Esophagus squamous epithelium (tissue), 5 donors: ENCODE data around the gene TOMT. TPM values are rescaled to one million over a fixed set of nuclear protein-coding genes. Genes with fewer than 3 reads are reported as not detected.
A peak's percentile ranks its signal among the peaks of the same experiment; 100 is the strongest.

ENCODE experiments used
- DNase-seq: peaks from one replicate; lab custom pipeline; 2025; lab: John Stamatoyannopoulos, UW
- H3K27ac ChIP-seq, 4 donors: fragments of 200-600 bp; sonication (generic); one replicate each; pipeline ENCODE4 v1.5.1; 2016 to 2019; ENCODE audit warnings: mild to moderate bottlenecking in 1 of 4
- H3K27me3 ChIP-seq, 4 donors: fragments of 200-600 bp; sonication (generic); 1 replicate in 3 of 4; 2 replicates in 1 of 4; pipeline versions ENCODE4 v1.5.1 to v1.6.0; 2017 to 2021; ENCODE audit warnings: antibody characterized with exemption in 1 of 4
- H3K36me3 ChIP-seq, 3 donors: fragments of 200-600 bp; sonication (generic); one replicate each; pipeline ENCODE4 v1.5.1; 2016 to 2019
- H3K4me1 ChIP-seq, 3 donors: fragments of 200-600 bp; sonication (generic); one replicate each; pipeline ENCODE4 v1.5.1; 2017 to 2019
- H3K4me3 ChIP-seq, 4 donors: fragments of 200-600 bp; sonication (generic); 1 replicate in 3 of 4; 2 replicates in 1 of 4; pipeline ENCODE4 v1.5.1; 2016 to 2019; ENCODE audit warnings: mild to moderate bottlenecking in 2 of 4, moderate library complexity in 1 of 4
- H3K9me3 ChIP-seq, 3 donors: fragments of 200-600 bp; sonication (generic); one replicate each; pipeline ENCODE4 v1.5.1; 2016 to 2019
- POLR2A ChIP-seq, 4 donors: fragments of 450-650 bp; IDR thresholded peaks; one replicate each; pipeline ENCODE4 v1.6.1; 2017; ENCODE audit warnings: antibody characterized with exemption in 4 of 4, mild to moderate bottlenecking in 4 of 4, moderate library complexity in 3 of 4
- WGBS, 2 donors: methylation state at CpG; one replicate each; pipeline ENCODE4 v1.1.5; 2018; 5-methylcytosine and 5-hydroxymethylcytosine counted together
- intact Hi-C: fragments of 100-400 bp; cut with DNase I; formaldehyde crosslinking; loops from one replicate; pipeline ENCODE4 v1.15.0; 2022
- total RNA-seq, 4 donors: library from RNA; depleted of rRNA; stranded (reverse); fragments of >200 nt; gene quantifications; one replicate each; pipeline ENCODE4 v1.1.0, GENCODE V29; 2016
- TF ChIP-seq, protein P1 (sequence below), 6 experiments: fragments of 450-650 bp in 4 of 6; fragments of 200-600 bp in 2 of 6; sonication (generic) in 2 of 6; IDR thresholded peaks; one replicate each; pipeline ENCODE4 v1.5.1; 2016 to 2019; ENCODE audit warnings: antibody characterized with exemption in 6 of 6, mild to moderate bottlenecking in 4 of 6, moderate library complexity in 4 of 6
- donor health status: DM: yes; HTN: yes; CAD: no.

Gene TOMT
- total RNA-seq, 4 donors from 2014 or later: not detected

GRCh38 chr11:72112143-72112977 is 6.6 kb downstream of the TOMT start, which contains the start of gene ANAPC15:
Gene ANAPC15, minus strand, starts transcription at chr11:72112695. Its CDS starts 1,419 bp downstream, at chr11:72111276.
- no peaks in the 10 kb centered on the region for H3K9me3 ChIP-seq
- peak in 3 of 4 donors; percentile 88 to 98 (median 95) for TF ChIP-seq POLR2A (IDR thresholded peaks at IDR 0.05)
- TF ChIP-seq, protein P1, sequence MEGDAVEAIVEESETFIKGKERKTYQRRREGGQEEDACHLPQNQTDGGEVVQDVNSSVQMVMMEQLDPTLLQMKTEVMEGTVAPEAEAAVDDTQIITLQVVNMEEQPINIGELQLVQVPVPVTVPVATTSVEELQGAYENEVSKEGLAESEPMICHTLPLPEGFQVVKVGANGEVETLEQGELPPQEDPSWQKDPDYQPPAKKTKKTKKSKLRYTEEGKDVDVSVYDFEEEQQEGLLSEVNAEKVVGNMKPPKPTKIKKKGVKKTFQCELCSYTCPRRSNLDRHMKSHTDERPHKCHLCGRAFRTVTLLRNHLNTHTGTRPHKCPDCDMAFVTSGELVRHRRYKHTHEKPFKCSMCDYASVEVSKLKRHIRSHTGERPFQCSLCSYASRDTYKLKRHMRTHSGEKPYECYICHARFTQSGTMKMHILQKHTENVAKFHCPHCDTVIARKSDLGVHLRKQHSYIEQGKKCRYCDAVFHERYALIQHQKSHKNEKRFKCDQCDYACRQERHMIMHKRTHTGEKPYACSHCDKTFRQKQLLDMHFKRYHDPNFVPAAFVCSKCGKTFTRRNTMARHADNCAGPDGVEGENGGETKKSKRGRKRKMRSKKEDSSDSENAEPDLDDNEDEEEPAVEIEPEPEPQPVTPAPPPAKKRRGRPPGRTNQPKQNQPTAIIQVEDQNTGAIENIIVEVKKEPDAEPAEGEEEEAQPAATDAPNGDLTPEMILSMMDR (IDR thresholded peaks at IDR 0.05): peak in 4 of 6 experiments; percentile 9 to 28 (median 15)
- DNase-seq: peak; percentile 98
- H3K36me3 ChIP-seq: peaks cover 0 to 32% (median 0%) of the 10 kb centered on the region in 3 donors
- H3K4me1 ChIP-seq: peaks cover 0 to 21% (median 8%) of the 10 kb centered on the region in 3 donors
- H3K27me3 ChIP-seq: no peaks in the 10 kb centered on the region
- intact Hi-C loops: no loop called here
- H3K27ac ChIP-seq: peak within 1 kb of the TSS; percentile 89 to 99 (median 98)
- WGBS, 2 donors: 0 to 1% methylated on average over 37 to 41 of the region's 49 CpGs
- H3K4me3 ChIP-seq: peak within 1 kb of the TSS; percentile 47 to 79 (median 72)

GRCh38 chr11:72112978-72113808 is 7.5 kb downstream of the TOMT start:
- WGBS, 2 donors: 51 to 53% methylated on average over 9 of the region's 9 CpGs
- no peak for TF ChIP-seq POLR2A (IDR thresholded peaks at IDR 0.05)
- TF ChIP-seq, protein P1 (IDR thresholded peaks at IDR 0.05): no peak
- Histone ChIP-seq H3K4me1 (peaks cover 0 to 21% (median 8%) of the 10 kb centered on the region in 3 donors), H3K9me3 (no peaks in the 10 kb centered on the region), H3K4me3 (peak overlapping the region; percentile 47 to 79 (median 72)), H3K27ac (peak overlapping the region; percentile 89 to 99 (median 98)), H3K27me3 (no peaks in the 10 kb centered on the region), H3K36me3 (peaks cover 0 to 24% (median 0%) of the 10 kb centered on the region in 3 donors)
- no peak for DNase-seq
- intact Hi-C loops: no loop called here

- no peak for DNase-seq
These were observed 8.8 kb downstream of the TOMT start for GRCh38 chr11:72114570-72114969.

GRCh38 chr11:72116019-72116755 is 10.5 kb downstream of the TOMT start:
- intact Hi-C loops: no loop called here
- WGBS, 2 donors: 90 to 92% methylated on average over 6 of the region's 6 CpGs
- Histone ChIP-seq H3K36me3 (no peaks in the 10 kb centered on the region), H3K27ac (no peak overlapping the region), H3K9me3 (no peaks in the 10 kb centered on the region), H3K4me1 (peaks cover 0 to 17% (median 8%) of the 10 kb centered on the region in 3 donors), H3K4me3 (no peak overlapping the region), H3K27me3 (peaks cover 0 to 3% (median 0%) of the 10 kb centered on the region in 4 donors)
- no peak for TF ChIP-seq POLR2A (IDR thresholded peaks at IDR 0.05)
- TF ChIP-seq, protein P1 (IDR thresholded peaks at IDR 0.05): no peak
- no peak for DNase-seq

More at GRCh38 chr11:72114570-72114969, 8.8 kb downstream of the TOMT start:
- 54 to 73% methylated on average over 1 of the region's 1 CpG for WGBS, 2 donors
- H3K9me3 ChIP-seq: no peaks in the 10 kb centered on the region
- H3K4me1 ChIP-seq: peaks cover 0 to 21% (median 8%) of the 10 kb centered on the region in 3 donors
- H3K27me3 ChIP-seq: peaks cover 0 to 3% (median 0%) of the 10 kb centered on the region in 4 donors
- no peak overlapping the region for H3K4me3 ChIP-seq
- peaks cover 0 to 10% (median 0%) of the 10 kb centered on the region in 3 donors for H3K36me3 ChIP-seq
- intact Hi-C loops: no loop called here
- TF ChIP-seq, protein P1 (IDR thresholded peaks at IDR 0.05): no peak
- TF ChIP-seq POLR2A (IDR thresholded peaks at IDR 0.05): no peak
- no peak overlapping the region for H3K27ac ChIP-seq
